Dermis blood vessel endothelial cell (primary cell): ENCODE measurements around the gene IL13. TPM values are rescaled to one million over a fixed set of nuclear protein-coding genes. Genes with fewer than 3 reads are reported as not detected.
"Not testable (repeated sequence)": the region's sequence is repeated elsewhere in the genome, so short reads cannot be mapped to it uniquely, and the experiment has no call there.

Source experiments
- DNase-seq: peaks from one replicate; pipeline ENCODE4 v3.0.0; 2010
- total RNA-seq: library from RNA; depleted of rRNA; stranded (reverse); fragments of >200 nt; gene quantifications from 2 replicates; pipeline ENCODE4 v1.2.3, GENCODE V29; 2014

The IL13 gene
- not detected in 2 replicates for total RNA-seq

GRCh38 chr5:132657676-132658380 is at the start of gene IL13:
Gene IL13 (plus strand): TSS chr5:132658173. CDS start chr5:132658187, 14 bp downstream.
- no peak for DNase-seq

DNA sequence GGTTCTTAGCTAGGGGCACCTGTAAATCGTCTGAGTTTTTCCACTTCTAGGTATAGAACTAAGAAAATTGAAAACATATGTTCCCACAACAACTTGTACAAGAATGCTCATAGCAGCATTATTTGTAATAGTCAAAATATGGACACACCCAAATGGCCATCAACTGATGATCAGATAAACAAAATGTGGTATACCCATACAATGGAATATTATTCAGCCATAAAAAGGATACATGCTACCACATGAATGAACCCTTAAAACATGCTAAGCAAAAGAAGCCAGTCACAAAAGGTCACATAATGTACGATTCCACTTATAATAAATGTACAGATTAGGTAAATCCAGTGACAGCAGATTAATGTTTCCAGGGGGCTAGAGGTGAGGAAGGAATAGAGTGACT is 46.0 kb upstream of the IL13 start:
- no peak for DNase-seq

GRCh38 chr5:132612846-132613245 is 45.1 kb upstream of the IL13 start:
- DNase-seq, result no peak

- DNase-seq, result no peak
Measured at GRCh38 chr5:132621699-132622098, 36.3 kb upstream of the IL13 start.

DNA sequence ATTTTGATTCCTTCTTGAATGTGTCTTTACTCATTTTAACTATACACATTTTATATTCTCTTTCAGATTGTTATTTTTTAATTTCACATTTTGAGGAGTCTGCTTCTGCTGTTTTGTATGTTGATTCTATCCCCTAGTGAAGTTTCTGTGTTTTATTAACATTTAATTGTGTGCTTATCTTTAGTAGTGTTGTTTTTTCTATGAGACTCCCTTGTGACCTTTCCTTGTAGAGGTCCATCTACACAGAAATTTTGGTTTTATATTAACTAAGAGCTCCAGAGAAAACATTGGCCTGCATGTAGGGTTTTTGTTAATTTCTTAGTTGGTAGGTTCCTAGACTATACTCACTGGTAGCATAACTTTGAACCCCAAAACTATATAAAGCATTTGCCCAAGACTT is 35.4 kb upstream of the IL13 start:
- DNase-seq, result no peak

DNA sequence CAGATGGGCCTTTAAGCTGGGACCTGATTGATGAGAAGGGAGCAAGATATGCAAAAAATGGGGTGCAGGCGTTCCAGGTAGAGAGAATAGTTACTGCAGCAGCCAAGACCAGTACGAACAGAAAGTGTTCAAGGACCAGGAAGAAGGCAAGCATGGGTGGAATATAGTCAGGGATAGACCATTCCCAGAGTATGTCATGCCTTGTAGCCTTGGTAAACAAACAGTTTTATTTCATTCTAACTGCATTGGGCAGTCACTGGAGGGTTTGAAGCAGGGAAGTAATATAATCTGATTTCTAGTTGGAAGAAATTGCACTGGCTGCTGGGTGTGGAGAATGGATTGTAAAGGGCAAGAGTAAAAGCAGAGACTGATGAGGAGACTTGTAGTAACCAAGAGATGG is 30.5 kb upstream of the IL13 start:
- no peak for DNase-seq

GRCh38 chr5:132628814-132629213 is 29.2 kb upstream of the IL13 start:
- DNase-seq, result no peak

- peak; percentile 70 for DNase-seq
Measured at GRCh38 chr5:132629230-132629944, 28.6 kb upstream of the IL13 start.

- not testable (repeated sequence) for DNase-seq
Measured at GRCh38 chr5:132633587-132633986, 24.4 kb upstream of the IL13 start.

DNA sequence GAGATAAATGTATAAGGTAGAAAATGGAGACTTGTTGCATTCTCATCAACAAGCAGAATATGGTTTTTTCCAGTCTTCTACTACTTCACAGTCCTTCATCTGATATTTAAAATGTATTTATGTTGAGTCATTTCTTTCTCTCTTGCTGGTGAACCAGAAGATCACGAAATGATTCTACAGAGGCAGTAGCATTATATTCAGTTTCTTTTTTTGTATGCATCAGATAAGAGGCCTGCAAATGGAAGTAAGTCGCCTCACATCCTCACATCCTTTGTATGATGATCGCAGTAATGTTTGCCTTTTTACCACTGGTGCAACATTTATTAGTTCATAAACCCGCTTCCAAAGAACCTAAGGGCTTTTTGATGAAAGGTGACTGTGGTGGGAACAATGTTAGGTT is 22.1 kb upstream of the IL13 start:
- DNase-seq, result no peak

GRCh38 chr5:132637241-132637640 is 20.7 kb upstream of the IL13 start:
- no peak for DNase-seq

DNA sequence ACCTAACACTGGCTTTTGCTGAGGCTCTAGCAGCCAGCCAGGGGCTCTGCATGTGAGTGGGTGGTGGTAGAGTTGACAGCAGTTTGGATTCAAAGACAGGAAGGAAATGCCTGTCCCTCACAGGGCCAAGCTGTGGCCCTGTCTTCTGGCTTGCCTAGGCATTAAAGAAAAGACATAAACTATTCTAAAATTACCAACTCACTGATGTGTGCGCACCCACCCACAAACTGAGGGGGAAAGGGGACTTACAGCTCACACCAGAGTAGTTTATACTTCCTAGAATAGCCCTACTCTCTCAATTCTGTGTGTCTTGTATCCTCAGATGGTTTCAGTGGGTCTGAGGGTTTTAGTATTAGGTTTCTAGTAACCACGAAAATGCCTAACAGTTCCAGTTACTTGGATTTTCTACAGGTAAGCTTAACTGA is 18.3 kb upstream of the IL13 start:
- DNase-seq, result peak; percentile 34

GRCh38 chr5:132640613-132641012 is 17.4 kb upstream of the IL13 start:
- DNase-seq, result no peak

DNA sequence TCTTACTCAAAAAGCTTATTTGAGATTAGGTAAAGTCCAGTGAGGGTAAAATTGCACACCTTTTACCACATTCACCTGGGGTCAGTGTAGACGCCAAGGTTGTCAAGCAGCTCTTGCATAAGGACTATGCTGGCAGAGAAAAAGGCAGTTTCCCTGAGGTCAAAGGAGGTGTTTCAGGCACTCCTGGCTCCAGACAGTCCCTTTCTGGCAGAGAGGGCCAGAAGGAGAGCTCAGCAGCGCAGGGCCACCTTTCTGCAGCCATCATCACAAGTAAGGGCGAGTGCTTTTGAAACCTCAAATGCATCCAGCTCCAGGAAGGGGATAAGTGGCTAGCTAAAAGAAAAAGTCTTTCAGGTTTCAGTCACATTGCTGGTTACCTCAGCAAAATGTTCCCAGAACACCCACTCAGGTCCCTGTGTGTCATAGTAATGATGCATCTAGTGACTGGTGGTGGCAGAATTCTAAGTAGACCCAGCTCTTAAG is 16.7 kb upstream of the IL13 start:
- DNase-seq, result no peak

- DNase-seq, result no peak
Measured at GRCh38 chr5:132641841-132642240, 16.1 kb upstream of the IL13 start.

DNA sequence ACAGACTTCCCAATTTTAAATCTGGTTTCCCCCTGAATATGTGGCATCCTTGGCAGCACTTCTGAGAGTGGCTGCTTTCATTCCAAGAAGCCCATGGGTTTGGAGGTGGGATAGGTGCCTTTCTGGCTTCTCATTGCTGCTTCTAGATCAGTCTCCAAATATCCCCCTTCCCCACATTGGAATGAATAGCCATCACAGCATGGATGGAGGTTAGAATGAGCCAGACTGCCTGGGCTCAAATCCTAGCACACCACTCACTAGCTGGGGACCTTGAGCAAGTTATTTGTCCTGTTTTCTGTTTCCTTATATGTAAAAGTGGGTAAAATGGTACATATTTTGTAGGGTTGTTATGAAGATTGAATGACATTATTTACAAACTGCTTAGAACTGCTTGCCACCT is 13.8 kb upstream of the IL13 start:
- DNase-seq, result no peak

- DNase-seq, result no peak
Measured at GRCh38 chr5:132646583-132647266, 11.2 kb upstream of the IL13 start.

DNA sequence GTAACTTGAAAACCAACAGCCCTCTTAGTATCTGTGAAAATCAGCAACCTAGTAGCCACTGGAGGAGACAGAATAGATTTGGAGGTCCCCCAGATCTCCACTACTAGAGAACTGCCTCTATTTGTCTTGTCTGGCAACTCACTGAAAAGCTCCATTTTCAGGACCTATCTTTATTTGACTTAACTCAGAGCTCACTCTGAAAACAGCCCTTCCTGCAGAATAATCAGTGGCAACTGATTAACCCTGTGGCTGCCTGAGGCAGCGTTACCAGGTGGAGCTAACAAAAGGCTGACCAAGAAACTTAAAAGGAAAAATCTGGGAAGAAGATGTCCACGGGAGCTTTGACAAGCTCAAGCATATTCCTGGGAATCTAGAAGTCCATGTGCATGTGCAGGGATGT is 10.5 kb upstream of the IL13 start:
- DNase-seq, result no peak

DNA sequence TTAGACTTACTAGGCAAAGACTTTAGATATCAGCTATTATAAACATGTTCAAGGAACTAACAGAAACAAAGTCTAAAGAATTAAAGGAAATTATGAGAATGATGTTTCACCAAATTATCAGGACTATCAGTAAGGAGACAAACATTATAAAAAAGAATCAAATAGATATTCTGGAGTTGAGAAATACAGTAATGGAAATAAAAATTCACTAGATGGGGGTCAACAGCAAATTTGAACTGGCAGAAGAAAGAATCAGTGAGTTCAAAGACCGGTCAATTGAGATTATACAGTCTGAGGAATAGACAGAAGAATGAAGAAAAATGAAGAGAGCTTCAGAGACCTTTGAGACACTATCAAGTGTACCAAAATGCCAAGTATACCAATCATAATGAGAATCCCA is 9.6 kb upstream of the IL13 start:
- DNase-seq, result no peak

- no peak for DNase-seq
Measured at GRCh38 chr5:132651838-132652469, 6.0 kb upstream of the IL13 start.

DNA sequence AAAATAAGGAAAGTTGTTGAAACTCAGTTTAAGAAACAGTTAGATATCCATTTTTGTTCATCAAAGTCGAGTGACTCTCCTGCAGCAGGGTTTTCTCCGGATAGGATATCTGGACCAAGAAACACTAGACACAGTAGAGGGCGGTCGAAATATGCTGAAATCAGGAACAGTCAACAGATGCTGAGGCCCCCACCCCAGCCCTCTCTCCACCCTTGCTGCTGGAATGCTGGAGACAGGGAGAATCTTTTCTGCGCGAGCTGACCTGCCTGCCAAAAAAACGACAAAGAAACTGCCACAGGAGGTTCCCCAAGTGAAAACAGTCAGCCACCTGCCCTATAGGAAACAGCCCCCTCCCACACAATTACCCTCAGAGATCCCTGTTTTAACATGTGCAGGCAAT is 4.3 kb upstream of the IL13 start:
- no peak for DNase-seq

DNA sequence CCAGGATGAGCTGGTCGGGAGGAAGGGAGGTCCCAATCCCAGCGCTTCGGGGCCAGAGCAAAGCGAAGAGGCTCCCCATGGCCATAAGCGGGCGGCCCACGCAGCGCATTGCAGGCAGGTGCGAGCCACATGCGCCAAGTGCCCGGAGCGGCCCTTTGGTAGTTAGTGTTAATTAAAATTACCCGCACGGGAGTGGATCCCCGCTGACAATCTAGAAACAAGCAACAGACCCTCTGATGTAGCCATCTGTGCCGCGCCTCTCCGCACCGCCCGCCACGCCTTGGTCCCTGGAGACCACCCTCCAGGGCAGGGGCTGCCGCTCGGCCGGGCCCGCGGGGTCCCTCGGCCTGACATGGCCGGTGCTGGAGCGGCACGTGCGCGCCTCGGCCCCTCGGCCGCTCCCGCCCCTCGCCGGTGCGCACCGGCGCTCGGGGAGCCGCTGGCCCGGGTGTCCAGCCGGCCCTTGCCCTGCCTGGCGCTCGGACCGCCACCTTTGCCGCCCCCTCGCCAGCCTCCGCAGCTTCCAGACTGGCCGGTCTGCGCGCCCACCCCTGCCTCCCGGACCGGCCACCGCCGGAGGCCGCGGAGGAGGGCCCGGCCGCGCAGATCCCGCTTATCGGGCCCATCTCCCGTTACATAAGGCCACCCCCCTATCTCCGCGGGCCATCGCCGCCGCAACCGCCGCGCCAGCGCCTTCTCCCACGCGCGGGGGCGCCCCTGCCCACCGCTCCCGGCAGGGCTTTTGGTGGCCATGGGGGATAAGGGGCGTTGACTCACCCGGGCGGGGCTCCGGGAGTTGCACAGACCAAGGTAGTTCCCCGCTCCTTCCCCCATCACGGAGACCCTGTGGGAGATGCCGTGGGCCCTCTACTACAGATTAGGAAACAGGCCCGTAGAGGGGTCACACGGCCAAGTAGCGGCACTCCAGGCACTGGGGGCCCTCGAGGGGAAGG is 1.9 kb upstream of the IL13 start:
- peak; percentile 38 for DNase-seq
